Islet of Langerhans (tissue), 1 donor: ENCODE measurements around the gene CDX2.

Experiments used
- FAIRE-seq: peaks from one replicate; lab custom pipeline; 2011; peaks lifted over from hg19 to GRCh38; lab: Jason Lieb, UNC

Gene CDX2

GRCh38 chr13:27978301-27978968, 9.3 kb upstream of the CDX2 start:
- FAIRE-seq, result no peak

GRCh38 chr13:27977476-27978300, 8.6 kb upstream of the CDX2 start:
- FAIRE-seq, result no peak

- FAIRE-seq, result no peak
These were observed 7.4 kb upstream of the CDX2 start for GRCh38 chr13:27976362-27977091.

GRCh38 chr13:27975564-27976361, 6.6 kb upstream of the CDX2 start:
- FAIRE-seq, result no peak

- FAIRE-seq, result no peak
These were observed 5.0 kb upstream of the CDX2 start for GRCh38 chr13:27973961-27974662.

- FAIRE-seq, result no peak
These were observed 4.2 kb upstream of the CDX2 start for GRCh38 chr13:27973291-27973690.

- FAIRE-seq, result no peak
These were observed 3.3 kb upstream of the CDX2 start for GRCh38 chr13:27972478-27972820.

- FAIRE-seq, result no peak
These were observed 2.8 kb upstream of the CDX2 start for GRCh38 chr13:27971776-27972477.

GRCh38 chr13:27971236-27971645, 2.1 kb upstream of the CDX2 start:
- no peak for FAIRE-seq

- FAIRE-seq, result no peak
These were observed 1.5 kb upstream of the CDX2 start for GRCh38 chr13:27970382-27971235.

- no peak for FAIRE-seq
These were observed 733 bp upstream of the CDX2 start for GRCh38 chr13:27969866-27970229.

- FAIRE-seq, result no peak
These were observed 616 bp downstream of the CDX2 start for GRCh38 chr13:27968316-27969081.

- FAIRE-seq, result no peak
These were observed 1.3 kb downstream of the CDX2 start for GRCh38 chr13:27967736-27968315.

- FAIRE-seq, result no peak
These were observed 1.8 kb downstream of the CDX2 start for GRCh38 chr13:27967203-27967735.

GRCh38 chr13:27966641-27967202, 2.4 kb downstream of the CDX2 start:
- FAIRE-seq, result no peak

GRCh38 chr13:27965740-27966640, 3.1 kb downstream of the CDX2 start:
- no peak for FAIRE-seq

GRCh38 chr13:27965343-27965739, 3.8 kb downstream of the CDX2 start:
- FAIRE-seq, result no peak
